Epidermal melanocyte (primary cell): ENCODE data around the gene IFIT1.
"Not testable (repeated sequence)": the region's sequence is repeated elsewhere in the genome, so short reads cannot be mapped to it uniquely, and the experiment has no call there.

Experiments
- DNase-seq: peaks from one replicate; pipeline ENCODE4 v3.0.0; 2011; ENCODE audit warnings: low spot score; ENCODE audit not compliant: insufficient read length

IFIT1 gene

GRCh38 chr10:89398003-89398749, 5.8 kb downstream of the IFIT1 start:
- DNase-seq: no peak

GRCh38 chr10:89399956-89400355, 7.5 kb downstream of the IFIT1 start:
- DNase-seq: no peak

GRCh38 chr10:89403043-89403442, 10.6 kb downstream of the IFIT1 start:
- DNase-seq: no peak

GRCh38 chr10:89404104-89405047, 12.0 kb downstream of the IFIT1 start:
- no peak for DNase-seq

GRCh38 chr10:89406178-89406577, 13.8 kb downstream of the IFIT1 start:
- not testable (repeated sequence) for DNase-seq

GRCh38 chr10:89407792-89408191, 15.4 kb downstream of the IFIT1 start:
- not testable (repeated sequence) for DNase-seq

GRCh38 chr10:89409282-89409681, 16.9 kb downstream of the IFIT1 start:
- DNase-seq: not testable (repeated sequence)

GRCh38 chr10:89410551-89410950, 18.1 kb downstream of the IFIT1 start:
- not testable (repeated sequence) for DNase-seq

GRCh38 chr10:89411135-89411534, 18.7 kb downstream of the IFIT1 start:
- not testable (repeated sequence) for DNase-seq

- DNase-seq: not testable (repeated sequence)
These were observed 19.9 kb downstream of the IFIT1 start for GRCh38 chr10:89412276-89412675.

GRCh38 chr10:89413398-89413912, 21.0 kb downstream of the IFIT1 start:
- DNase-seq: no peak

GRCh38 chr10:89414146-89414878, 21.9 kb downstream of the IFIT1 start, which contains the start of gene IFIT5:
IFIT5 (plus strand) TSS chr10:89414568; CDS start chr10:89414799, 231 bp downstream.
- DNase-seq: peak; percentile 32

GRCh38 chr10:89414879-89415821, 22.7 kb downstream of the IFIT1 start:
- peak; percentile 34 for DNase-seq

GRCh38 chr10:89416465-89416864, 24.0 kb downstream of the IFIT1 start:
- DNase-seq: no peak

- no peak for DNase-seq
These were observed 27.1 kb downstream of the IFIT1 start for GRCh38 chr10:89419548-89419947.

GRCh38 chr10:89421018-89421476, 28.6 kb downstream of the IFIT1 start:
- DNase-seq: no peak

GRCh38 chr10:89425000-89425399, 32.6 kb downstream of the IFIT1 start:
- no peak for DNase-seq

GRCh38 chr10:89426230-89426868, 33.9 kb downstream of the IFIT1 start:
- DNase-seq: peak; percentile 47

- DNase-seq: no peak
These were observed 35.2 kb downstream of the IFIT1 start for GRCh38 chr10:89427629-89428028.
